Neural crest cell (in vitro differentiated cells): ENCODE measurements around the gene GABRB1. TPM values are rescaled to one million over a fixed set of nuclear protein-coding genes. Genes with fewer than 3 reads are reported as not detected.

Experiments
- DNase-seq: peaks from one replicate; pipeline ENCODE4 v3.0.0; 2021; ENCODE audit warnings: low read depth, mixed read lengths, low spot score
- H3K27ac Mint-ChIP-seq: one replicate; pipeline ENCODE4 v1.8.0; 2021; ENCODE audit warnings: mild to moderate bottlenecking, mixed read lengths; ENCODE audit not compliant: unreplicated experiment
- H3K27me3 Mint-ChIP-seq: 2 replicates; pipeline ENCODE4 v1.8.0; 2021; ENCODE audit warnings: low read depth, mild to moderate bottlenecking, mixed read lengths
- H3K36me3 Mint-ChIP-seq: 2 replicates; pipeline ENCODE4 v1.8.0; 2021; ENCODE audit warnings: low read depth, mild to moderate bottlenecking, mixed read lengths
- H3K4me1 Mint-ChIP-seq: 2 replicates; pipeline ENCODE4 v1.8.0; 2021; ENCODE audit warnings: mixed read lengths
- H3K4me3 Mint-ChIP-seq: one replicate; pipeline ENCODE4 v1.8.0; 2021; ENCODE audit warnings: mild to moderate bottlenecking, mixed read lengths
- H3K9me3 Mint-ChIP-seq: 2 replicates; pipeline ENCODE4 v1.8.0; 2021; ENCODE audit warnings: mixed read lengths
- CTCF ChIP-seq: fragments of 200-600 bp; sonication (generic); conservative IDR thresholded peaks from 2 replicates; pipeline ENCODE4 v1.5.0; 2021; ENCODE audit warnings: antibody characterized with exemption, mild to moderate bottlenecking
- total RNA-seq: library from RNA; stranded (reverse); gene quantifications from 2 replicates; pipeline ENCODE4 v1.2.1, GENCODE V29; 2021

Gene GABRB1
- total RNA-seq, 1 donor from 2014 or later, result not detected

- no peak for DNase-seq
- Mint-ChIP-seq H3K27me3 (no peaks in the 10 kb centered on the region), H3K4me1 (peaks cover 10% of the 10 kb centered on the region), H3K27ac (no peak overlapping the region), H3K4me3 (no peak overlapping the region), H3K9me3 (no peaks in the 10 kb centered on the region), H3K36me3 (no peaks in the 10 kb centered on the region)
- TF ChIP-seq CTCF, result peak; percentile 21
Observed at GRCh38 chr4:47471064-47471463, 439.7 kb downstream of the GABRB1 start.

- no peaks in the 10 kb centered on the region for H3K27me3 Mint-ChIP-seq
- no peaks in the 10 kb centered on the region for H3K36me3 Mint-ChIP-seq
- no peaks in the 10 kb centered on the region for H3K9me3 Mint-ChIP-seq
- no peak overlapping the region for H3K4me3 Mint-ChIP-seq
- DNase-seq, result no peak
- no peak for TF ChIP-seq CTCF
- no peak overlapping the region for H3K27ac Mint-ChIP-seq
- H3K4me1 Mint-ChIP-seq, result peaks cover 10% of the 10 kb centered on the region
Observed at GRCh38 chr4:47471591-47471990, 440.2 kb downstream of the GABRB1 start.

GRCh38 chr4:47473141-47473750 lies 441.9 kb downstream of the GABRB1 start:
- H3K4me3 Mint-ChIP-seq, result no peak overlapping the region
- no peaks in the 10 kb centered on the region for H3K36me3 Mint-ChIP-seq
- no peak for TF ChIP-seq CTCF
- no peak for DNase-seq
- H3K9me3 Mint-ChIP-seq, result no peaks in the 10 kb centered on the region
- H3K27me3 Mint-ChIP-seq, result no peaks in the 10 kb centered on the region
- H3K4me1 Mint-ChIP-seq, result peaks cover 10% of the 10 kb centered on the region
- no peak overlapping the region for H3K27ac Mint-ChIP-seq

GRCh38 chr4:47474799-47475198 lies 443.4 kb downstream of the GABRB1 start:
- no peak overlapping the region for H3K27ac Mint-ChIP-seq
- no peak for DNase-seq
- H3K27me3 Mint-ChIP-seq, result no peaks in the 10 kb centered on the region
- H3K4me1 Mint-ChIP-seq, result peaks cover 10% of the 10 kb centered on the region
- no peaks in the 10 kb centered on the region for H3K9me3 Mint-ChIP-seq
- no peaks in the 10 kb centered on the region for H3K36me3 Mint-ChIP-seq
- no peak for TF ChIP-seq CTCF
- no peak overlapping the region for H3K4me3 Mint-ChIP-seq

- no peak overlapping the region for H3K4me3 Mint-ChIP-seq
- H3K27me3 Mint-ChIP-seq, result no peaks in the 10 kb centered on the region
- no peaks in the 10 kb centered on the region for H3K9me3 Mint-ChIP-seq
- peaks cover 10% of the 10 kb centered on the region for H3K4me1 Mint-ChIP-seq
- DNase-seq, result no peak
- no peak overlapping the region for H3K27ac Mint-ChIP-seq
- no peaks in the 10 kb centered on the region for H3K36me3 Mint-ChIP-seq
- TF ChIP-seq CTCF, result no peak
Observed at GRCh38 chr4:47475411-47475810, 444.0 kb downstream of the GABRB1 start.

Other genes with a start within 250 kb of the GABRB1 start
- not detected in 2 replicates for gene COX7B2, start 122.3 kb upstream of the GABRB1 start, total RNA-seq
- not detected in 2 replicates for gene GABRA4, start 38.0 kb upstream of the GABRB1 start, total RNA-seq